ENCODE results near the gene CLASP1.

GRCh38 chr2:121613774-121614173, 35.5 kb downstream of the CLASP1 start:
- no peak for TF ChIP-seq EZH2 (IDR thresholded peaks at IDR 0.05; ENCODE audit: low read length)
- no peak for TF ChIP-seq CTCF (optimal IDR thresholded peaks at IDR 0.05 in 1 of 3, IDR thresholded peaks at IDR 0.05 in 1 of 3, conservative IDR thresholded peaks at IDR 0.05 in 1 of 3; ENCODE audit: extremely low read depth in 1 of 3, insufficient read depth in 2 of 3, low read length in 3 of 3)

Data from keratinocyte (primary cell).